SH-SY5Y (cell line): Measurements from ENCODE around the gene PAX2.

Source experiments
- GATA2 ChIP-seq: IDR thresholded peaks from 2 replicates; pipeline ENCODE4 v1.6.1; 2011; ENCODE audit warnings: mild to moderate bottlenecking, low read depth, low read length
- GATA3 ChIP-seq: IDR thresholded peaks from 2 replicates; pipeline ENCODE4 v1.6.1; 2011; ENCODE audit warnings: low read depth, mild to moderate bottlenecking, low read length, moderate library complexity

Gene PAX2

DNA sequence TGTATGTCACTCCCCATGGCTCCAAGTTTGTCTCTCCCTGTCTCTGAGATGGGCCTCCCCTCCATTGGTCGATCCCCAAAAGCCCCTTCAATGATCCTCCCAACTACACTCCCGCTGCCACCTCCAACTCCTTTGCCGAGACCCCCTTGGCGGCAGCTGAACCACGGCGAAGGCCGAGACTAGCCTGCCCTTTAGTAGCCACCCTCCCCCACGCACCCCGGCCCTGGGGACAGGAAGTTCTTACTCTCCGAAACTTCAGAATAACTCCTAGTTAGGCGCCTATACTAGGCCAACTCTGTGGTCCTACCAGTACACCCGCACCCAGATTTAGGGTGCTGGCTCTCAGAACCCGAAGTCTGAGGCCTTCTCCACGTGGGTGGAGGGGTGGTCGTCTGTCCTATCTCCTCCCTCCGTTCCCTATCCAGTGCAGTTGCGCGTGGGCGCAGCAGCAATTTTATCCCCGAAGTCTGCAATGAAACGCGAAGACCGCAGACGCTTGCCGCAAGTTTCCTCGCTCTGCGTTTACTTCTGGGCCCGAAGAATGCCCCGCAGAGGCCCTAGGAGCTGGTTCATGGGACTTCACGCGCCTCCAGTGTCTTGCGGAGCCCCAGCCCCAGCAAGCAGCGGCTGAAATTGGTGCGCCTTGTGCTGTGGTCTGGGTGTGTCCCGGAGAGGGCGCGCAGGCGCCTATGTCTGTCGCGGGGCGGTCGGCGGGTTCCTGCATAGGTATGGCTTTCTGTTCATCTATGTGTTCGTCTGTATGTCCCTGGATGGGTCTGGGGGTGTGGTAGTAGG lies 84.7 kb downstream of the PAX2 start:
- TF ChIP-seq GATA2 = no peak
- TF ChIP-seq GATA3 = no peak

DNA sequence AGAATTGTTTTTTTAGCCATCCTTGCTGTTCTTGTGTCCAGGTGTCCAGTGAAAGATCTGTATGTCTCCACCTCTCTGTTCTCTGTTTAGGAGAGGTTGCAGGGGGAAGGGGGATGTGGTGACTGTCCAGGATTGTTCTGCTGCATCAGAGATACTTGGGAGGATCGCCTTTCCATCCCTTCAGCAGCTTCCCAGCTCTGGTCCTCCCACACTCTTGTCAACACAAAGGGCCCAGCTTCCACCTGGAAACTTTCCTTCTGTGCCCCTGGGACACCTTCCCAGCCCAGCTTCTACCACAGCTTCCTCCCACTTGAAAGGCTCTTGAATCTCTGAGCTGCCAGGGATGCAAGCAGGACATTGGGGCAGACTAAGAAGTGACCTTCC lies 85.3 kb downstream of the PAX2 start:
- TF ChIP-seq GATA2 (no peak), GATA3 (no peak)

DNA sequence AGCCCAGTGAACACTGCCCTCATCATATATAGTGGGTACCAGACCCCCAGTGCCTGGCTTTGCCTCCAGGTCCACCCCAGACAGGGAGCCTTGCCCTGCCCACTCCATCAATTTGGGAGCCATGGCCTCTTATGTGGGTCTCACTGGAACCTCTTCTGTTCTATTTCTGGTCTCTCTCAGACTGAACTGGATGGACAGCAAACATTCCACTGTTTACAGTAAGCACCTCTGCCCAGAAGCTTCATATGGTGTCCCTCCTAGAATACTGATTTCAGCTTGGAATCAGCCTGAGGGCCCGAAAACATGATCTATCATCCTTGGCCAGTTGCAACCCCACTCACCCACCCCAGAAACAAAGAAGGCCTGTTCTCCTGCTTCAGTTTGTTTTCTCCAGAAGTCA lies 86.4 kb downstream of the PAX2 start:
- TF ChIP-seq GATA2 = no peak
- no peak for TF ChIP-seq GATA3

- TF ChIP-seq GATA2 (no peak), GATA3 (no peak)
Observed at GRCh38 chr10:100835810-100836209, 90.4 kb downstream of the PAX2 start.

DNA sequence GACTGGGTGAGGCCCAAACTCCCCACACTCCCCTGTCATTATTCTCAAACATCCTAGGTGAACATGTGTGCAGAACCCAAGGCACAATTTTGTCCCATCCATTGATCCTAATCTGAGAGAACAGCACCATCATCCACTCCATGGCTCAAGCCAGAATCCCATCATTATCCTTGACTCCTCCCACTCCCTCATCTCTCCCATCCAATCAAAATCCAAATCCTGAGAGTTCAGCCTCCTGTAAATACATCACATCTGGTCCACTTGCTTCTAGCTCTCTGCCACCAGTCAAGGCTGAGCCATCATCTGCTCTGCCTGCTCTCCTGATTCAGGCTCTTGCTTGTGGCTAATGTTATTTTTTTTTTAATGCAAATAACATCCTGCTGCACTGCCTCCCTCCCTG lies 91.5 kb downstream of the PAX2 start:
- TF ChIP-seq GATA3 = no peak
- TF ChIP-seq GATA2 = no peak

GRCh38 chr10:100837300-100837699 lies 91.9 kb downstream of the PAX2 start:
- no peak for TF ChIP-seq GATA2

GRCh38 chr10:100838986-100839385 lies 93.6 kb downstream of the PAX2 start:
- TF ChIP-seq GATA3 = no peak
- no peak for TF ChIP-seq GATA2

- TF ChIP-seq GATA2 (no peak), GATA3 (no peak)
Observed at GRCh38 chr10:100841528-100841927, 96.1 kb downstream of the PAX2 start.

DNA sequence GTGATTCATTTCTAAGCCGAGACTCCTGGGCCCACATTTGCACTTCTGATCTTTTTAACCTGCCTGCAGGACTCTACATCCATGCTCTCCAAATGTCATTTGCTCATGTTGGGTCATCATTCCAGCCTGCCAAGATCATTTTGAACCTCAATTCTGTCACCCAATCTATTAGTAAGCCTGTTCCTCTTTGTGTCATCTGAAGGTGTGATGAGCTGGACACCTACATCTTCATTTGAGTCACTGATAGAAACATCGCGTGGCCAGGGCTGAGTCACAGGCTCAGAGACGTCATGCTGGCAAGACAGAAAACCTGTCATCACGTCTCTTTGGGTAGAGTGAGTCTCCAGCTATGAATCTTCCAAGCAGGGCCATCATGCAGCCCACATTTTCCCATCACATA lies 102.1 kb downstream of the PAX2 start:
- TF ChIP-seq GATA2 (no peak), GATA3 (no peak)

DNA sequence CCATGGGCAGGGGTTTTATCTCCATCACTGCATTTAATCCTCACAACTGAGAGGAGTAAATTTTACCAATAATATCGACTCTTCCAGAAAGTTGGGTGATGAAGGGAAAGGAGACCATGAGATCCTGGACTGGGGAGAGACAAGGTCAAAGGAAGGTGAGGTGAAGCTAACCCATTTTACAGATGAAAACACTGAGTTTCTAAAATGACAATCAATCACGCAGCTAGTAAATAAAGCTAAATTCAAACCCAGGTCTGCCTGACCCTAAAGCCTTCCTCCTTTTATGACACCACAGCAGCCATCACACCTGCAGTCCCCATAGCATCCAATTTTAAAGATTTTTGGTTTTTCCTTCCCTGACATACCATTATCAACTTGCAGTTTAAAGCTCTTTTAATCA lies 103.4 kb downstream of the PAX2 start:
- TF ChIP-seq GATA3 (no peak), GATA2 (no peak)

GRCh38 chr10:100858261-100858660 lies 112.9 kb downstream of the PAX2 start:
- no peak for TF ChIP-seq GATA2
- no peak for TF ChIP-seq GATA3

- TF ChIP-seq GATA2 (no peak), GATA3 (no peak)
Observed at GRCh38 chr10:100858747-100859483, 113.5 kb downstream of the PAX2 start.

GRCh38 chr10:100859484-100859763 lies 114.0 kb downstream of the PAX2 start:
- TF ChIP-seq GATA2 = no peak
- no peak for TF ChIP-seq GATA3

GRCh38 chr10:100863433-100863832 lies 118.1 kb downstream of the PAX2 start:
- TF ChIP-seq GATA2 (no peak), GATA3 (no peak)
